ENCODE measurements around the gene NUAK1. TPM values are rescaled to one million over a fixed set of nuclear protein-coding genes. Genes with fewer than 3 reads are reported as not detected.

NUAK1 gene
- total RNA-seq, 1 experiment from 2014 or later: 10.1 TPM

GRCh38 chr12:106023039-106023438 is 115.7 kb downstream of the NUAK1 start:
- Mint-ChIP-seq H3K36me3 (ENCODE audit: insufficient read depth in 1 of 3, low read depth in 3 of 3) (peaks cover 10 to 23% (median 17%) of the 10 kb centered on the region in 3 experiments), H3K4me3 (no peak overlapping the region), H3K4me1 (no peaks in the 10 kb centered on the region), H3K9me3 (peaks cover 21 to 23% of the 10 kb centered on the region in 2 experiments), H3K27ac (no peak overlapping the region), H3K27me3 (ENCODE audit: low read depth) (no peaks in the 10 kb centered on the region; the same call in 1 of the 2 replicates)
- no peaks in the 10 kb centered on the region for H3K27me3 ChIP-seq (ENCODE audit: insufficient read depth, low read length)
- no peak overlapping the region for H4K8ac ChIP-seq (replicated peaks; ENCODE audit: insufficient read length, low read depth, low read length)
- no peak overlapping the region for H4K91ac ChIP-seq (ENCODE audit: insufficient read length, low read depth, low read length)
- no peak overlapping the region for H2BK120ac ChIP-seq (ENCODE audit: low read depth, low read length, poor library complexity, severe bottlenecking)
- H4K20me1 ChIP-seq (ENCODE audit: control insufficient read depth, insufficient read depth, insufficient read length): no peaks in the 10 kb centered on the region
- H2AK5ac ChIP-seq (ENCODE audit: insufficient read length, low read length): no peak overlapping the region
- no peak overlapping the region for H2BK5ac ChIP-seq (ENCODE audit: insufficient read length, low read length)
- H3K23ac ChIP-seq (ENCODE audit: insufficient read length, low read depth, low read length): no peak overlapping the region
- no peak overlapping the region for H2BK12ac ChIP-seq (ENCODE audit: insufficient read length, low read depth, low read length)
- no peak overlapping the region for H3K18ac ChIP-seq (ENCODE audit: insufficient read length, low read depth, low read length)
- no peaks in the 10 kb centered on the region for H3K79me1 ChIP-seq (ENCODE audit: insufficient read depth, low read depth, low read length, poor library complexity, severe bottlenecking)
- no peak overlapping the region for H2BK20ac ChIP-seq (ENCODE audit: low read depth, low read length, poor library complexity, severe bottlenecking)
- H4K5ac ChIP-seq (ENCODE audit: insufficient read length, low read depth, low read length): no peak overlapping the region
- no peak overlapping the region for H3K4me2 ChIP-seq (ENCODE audit: insufficient read depth, insufficient read length, low read length)
- no peak overlapping the region for H3K9ac ChIP-seq (ENCODE audit: extremely low read depth, insufficient read length, low read length)
- no peak for TF ChIP-seq CTCF (conservative IDR thresholded peaks at IDR 0.05)
- peaks cover 18% of the 10 kb centered on the region for H3K9me3 ChIP-seq (ENCODE audit: control insufficient read depth, low read depth, low read length)
- H3K4me1 ChIP-seq (ENCODE audit: insufficient read depth, low read length): no peaks in the 10 kb centered on the region
- H3K23me2 ChIP-seq (ENCODE audit: insufficient read length, low read depth, low read length, poor library complexity, severe bottlenecking): no peaks in the 10 kb centered on the region
- no peak overlapping the region for H3K14ac ChIP-seq (ENCODE audit: insufficient read depth, low read length)
- DNase-seq: no peak
- no peaks in the 10 kb centered on the region for H3K79me2 ChIP-seq (ENCODE audit: insufficient read depth, low read length)
- no peak overlapping the region for H3K56ac ChIP-seq (ENCODE audit: insufficient read length, low read depth, low read length)
- H2AFZ ChIP-seq (ENCODE audit: low read length): no peak overlapping the region
- no peak overlapping the region for H3K27ac ChIP-seq (ENCODE audit: insufficient read length, low read depth, low read length)
- H3K4ac ChIP-seq (ENCODE audit: low read depth, low read length): no peak overlapping the region
- H3T11ph ChIP-seq (ENCODE audit: low read length): no peak overlapping the region
- no peak overlapping the region for H2BK15ac ChIP-seq (ENCODE audit: low read depth, low read length)
- no CpG with 5 or more reads among the region's 2 CpGs for WGBS (ENCODE audit: extremely low coverage, insufficient read length, low lambda C conversion rate)

Measured in H9 (cell line).